ENCODE results near the gene L3MBTL4. TPM values are rescaled to one million over a fixed set of nuclear protein-coding genes. Genes with fewer than 3 reads are reported as not detected.

Gene L3MBTL4
- total RNA-seq, 1 experiment from 2014 or later: not detected

GRCh38 chr18:6109743-6110142, 305.0 kb downstream of the L3MBTL4 start:
- H3K9me2 ChIP-seq (ENCODE audit: insufficient read depth): no peaks in the 10 kb centered on the region
- H2AFZ ChIP-seq (ENCODE audit: low read depth, low read length, poor library complexity, severe bottlenecking): no peak overlapping the region
- intact Hi-C loops (cut with micrococcal nuclease): no loop called here
- H4K20me1 ChIP-seq (ENCODE audit: insufficient read depth): no peaks in the 10 kb centered on the region
- H3K27me3 ChIP-seq (ENCODE audit: insufficient read depth, low read length): no peaks in the 10 kb centered on the region
- DNase-seq (ENCODE audit: low read depth, low spot score) (no peak), ATAC-seq (no peak)
- CTCF ChIA-PET: no interaction called here
- H3K4me2 ChIP-seq (ENCODE audit: low read length): no peak overlapping the region
- H3K9me3 ChIP-seq (ENCODE audit: control insufficient read depth in 1 of 2, insufficient read depth in 1 of 2, low read depth in 1 of 2, low read length in 2 of 2): peaks cover 13 to 35% of the 10 kb centered on the region in 2 experiments; a peak in 2 of 4 replicates
- H3K9ac ChIP-seq (ENCODE audit: low read length): no peak overlapping the region
- no peaks in the 10 kb centered on the region for H3K79me2 ChIP-seq (ENCODE audit: insufficient read depth, low read length)
- no TSS peak for BruUV-seq (replicated peaks)
- no peaks in the 10 kb centered on the region for H3K4me1 ChIP-seq (ENCODE audit: control insufficient read depth in 1 of 2, insufficient read depth in 2 of 2, low read length in 2 of 2)
- no peak overlapping the region for H3K4me3 ChIP-seq (replicated peaks in 1 of 2; ENCODE audit: low read depth in 1 of 2, low read length in 2 of 2)
- H3K27ac ChIP-seq (ENCODE audit: low read depth, low read length): no peak overlapping the region
- POLR2A ChIA-PET: no interaction called here
- H3K36me3 ChIP-seq (ENCODE audit: control insufficient read depth in 1 of 2, insufficient read depth in 2 of 2, low read length in 2 of 2): no peaks in the 10 kb centered on the region
- TF ChIP-seq SIN3A (IDR thresholded peaks at IDR 0.05; ENCODE audit: low read depth) (no peak), CEBPB (IDR thresholded peaks at IDR 0.05; ENCODE audit: low read depth) (no peak), POLR2AphosphoS5 (IDR thresholded peaks at IDR 0.05; ENCODE audit: low read depth, low read length) (no peak), EZH2 (IDR thresholded peaks at IDR 0.05) (no peak), ATF3 (IDR thresholded peaks at IDR 0.05) (no peak), ZFX (IDR thresholded peaks at IDR 0.05) (no peak), EZH2phosphoT487 (IDR thresholded peaks at IDR 0.05; ENCODE audit: borderline replicate concordance) (no peak)
- TF ChIP-seq, protein P1, sequence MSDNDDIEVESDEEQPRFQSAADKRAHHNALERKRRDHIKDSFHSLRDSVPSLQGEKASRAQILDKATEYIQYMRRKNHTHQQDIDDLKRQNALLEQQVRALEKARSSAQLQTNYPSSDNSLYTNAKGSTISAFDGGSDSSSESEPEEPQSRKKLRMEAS (IDR thresholded peaks at IDR 0.05): no peak
- TF ChIP-seq, protein P2, sequence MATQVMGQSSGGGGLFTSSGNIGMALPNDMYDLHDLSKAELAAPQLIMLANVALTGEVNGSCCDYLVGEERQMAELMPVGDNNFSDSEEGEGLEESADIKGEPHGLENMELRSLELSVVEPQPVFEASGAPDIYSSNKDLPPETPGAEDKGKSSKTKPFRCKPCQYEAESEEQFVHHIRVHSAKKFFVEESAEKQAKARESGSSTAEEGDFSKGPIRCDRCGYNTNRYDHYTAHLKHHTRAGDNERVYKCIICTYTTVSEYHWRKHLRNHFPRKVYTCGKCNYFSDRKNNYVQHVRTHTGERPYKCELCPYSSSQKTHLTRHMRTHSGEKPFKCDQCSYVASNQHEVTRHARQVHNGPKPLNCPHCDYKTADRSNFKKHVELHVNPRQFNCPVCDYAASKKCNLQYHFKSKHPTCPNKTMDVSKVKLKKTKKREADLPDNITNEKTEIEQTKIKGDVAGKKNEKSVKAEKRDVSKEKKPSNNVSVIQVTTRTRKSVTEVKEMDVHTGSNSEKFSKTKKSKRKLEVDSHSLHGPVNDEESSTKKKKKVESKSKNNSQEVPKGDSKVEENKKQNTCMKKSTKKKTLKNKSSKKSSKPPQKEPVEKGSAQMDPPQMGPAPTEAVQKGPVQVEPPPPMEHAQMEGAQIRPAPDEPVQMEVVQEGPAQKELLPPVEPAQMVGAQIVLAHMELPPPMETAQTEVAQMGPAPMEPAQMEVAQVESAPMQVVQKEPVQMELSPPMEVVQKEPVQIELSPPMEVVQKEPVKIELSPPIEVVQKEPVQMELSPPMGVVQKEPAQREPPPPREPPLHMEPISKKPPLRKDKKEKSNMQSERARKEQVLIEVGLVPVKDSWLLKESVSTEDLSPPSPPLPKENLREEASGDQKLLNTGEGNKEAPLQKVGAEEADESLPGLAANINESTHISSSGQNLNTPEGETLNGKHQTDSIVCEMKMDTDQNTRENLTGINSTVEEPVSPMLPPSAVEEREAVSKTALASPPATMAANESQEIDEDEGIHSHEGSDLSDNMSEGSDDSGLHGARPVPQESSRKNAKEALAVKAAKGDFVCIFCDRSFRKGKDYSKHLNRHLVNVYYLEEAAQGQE (IDR thresholded peaks at IDR 0.05; ENCODE audit: low read depth): no peak
- TF ChIP-seq, protein P3, sequence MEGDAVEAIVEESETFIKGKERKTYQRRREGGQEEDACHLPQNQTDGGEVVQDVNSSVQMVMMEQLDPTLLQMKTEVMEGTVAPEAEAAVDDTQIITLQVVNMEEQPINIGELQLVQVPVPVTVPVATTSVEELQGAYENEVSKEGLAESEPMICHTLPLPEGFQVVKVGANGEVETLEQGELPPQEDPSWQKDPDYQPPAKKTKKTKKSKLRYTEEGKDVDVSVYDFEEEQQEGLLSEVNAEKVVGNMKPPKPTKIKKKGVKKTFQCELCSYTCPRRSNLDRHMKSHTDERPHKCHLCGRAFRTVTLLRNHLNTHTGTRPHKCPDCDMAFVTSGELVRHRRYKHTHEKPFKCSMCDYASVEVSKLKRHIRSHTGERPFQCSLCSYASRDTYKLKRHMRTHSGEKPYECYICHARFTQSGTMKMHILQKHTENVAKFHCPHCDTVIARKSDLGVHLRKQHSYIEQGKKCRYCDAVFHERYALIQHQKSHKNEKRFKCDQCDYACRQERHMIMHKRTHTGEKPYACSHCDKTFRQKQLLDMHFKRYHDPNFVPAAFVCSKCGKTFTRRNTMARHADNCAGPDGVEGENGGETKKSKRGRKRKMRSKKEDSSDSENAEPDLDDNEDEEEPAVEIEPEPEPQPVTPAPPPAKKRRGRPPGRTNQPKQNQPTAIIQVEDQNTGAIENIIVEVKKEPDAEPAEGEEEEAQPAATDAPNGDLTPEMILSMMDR (IDR thresholded peaks at IDR 0.05 in 2 of 3, conservative IDR thresholded peaks at IDR 0.05 in 1 of 3; ENCODE audit: borderline replicate concordance in 1 of 3, insufficient read depth in 1 of 3, low read depth in 2 of 3, low read length in 2 of 3): no peak
- RAD21 ChIA-PET (ENCODE audit: low non-redundant PET in 1 of 2, low total read pairs in 2 of 2, uncharacterized antibody in 2 of 2, unreplicated experiment in 2 of 2): no interaction called here
